Nephron (organoid): ENCODE measurements around the gene MALRD1.
A peak's percentile ranks its signal among the peaks of the same experiment; 100 is the strongest.

Source experiments
- H3K27ac Mint-ChIP-seq, 3 experiments: 2 replicates each; pipeline ENCODE4 v1.8.0; 2020; ENCODE audit warnings: mixed read lengths in 3 of 3, mild to moderate bottlenecking in 2 of 3, moderate library complexity in 1 of 3
- H3K27me3 Mint-ChIP-seq: 2 replicates; pipeline ENCODE4 v1.8.0; 2021; ENCODE audit warnings: low read depth, mild to moderate bottlenecking, moderate library complexity, mixed read lengths
- H3K36me3 Mint-ChIP-seq: 2 replicates; pipeline ENCODE4 v1.8.0; 2020; ENCODE audit warnings: low read depth, mixed read lengths
- H3K4me1 Mint-ChIP-seq: 2 replicates; pipeline ENCODE4 v1.8.0; 2020; ENCODE audit warnings: mixed read lengths
- H3K4me3 Mint-ChIP-seq, 3 experiments: 2 replicates each; pipeline ENCODE4 v1.8.0; 2020; ENCODE audit warnings: mild to moderate bottlenecking in 3 of 3, mixed read lengths in 3 of 3, moderate library complexity in 2 of 3
- H3K9me3 Mint-ChIP-seq: 2 replicates; pipeline ENCODE4 v1.8.0; 2020; ENCODE audit warnings: mixed read lengths
- CTCF ChIP-seq, 3 experiments: fragments of 200-600 bp; sonication (generic); IDR thresholded peaks; one replicate each; pipeline ENCODE4 v1.5.0; 2021; ENCODE audit warnings: antibody characterized with exemption in 3 of 3; ENCODE audit not compliant: unreplicated experiment in 3 of 3

MALRD1 gene

GRCh38 chr10:19048489-19048888, at the start of gene MALRD1:
Gene MALRD1, plus strand, starts transcription at chr10:19048801. Its CDS starts 138 bp downstream, at chr10:19048939.
- H3K27ac Mint-ChIP-seq: peak within 1 kb of the TSS in 1 of 3 experiments; percentile 36
- no peak within 1 kb of the TSS for H3K4me3 Mint-ChIP-seq
- H3K27me3 Mint-ChIP-seq: no peaks in the 10 kb centered on the region

GRCh38 chr10:19003341-19003740, 45.3 kb upstream of the MALRD1 start:
- peaks cover 7% of the 10 kb centered on the region for H3K9me3 Mint-ChIP-seq
- peaks cover 6% of the 10 kb centered on the region for H3K27me3 Mint-ChIP-seq
- H3K27ac Mint-ChIP-seq: no peak overlapping the region
- H3K4me1 Mint-ChIP-seq: no peaks in the 10 kb centered on the region
- no peak overlapping the region for H3K4me3 Mint-ChIP-seq
- no peak for TF ChIP-seq CTCF (IDR thresholded peaks at IDR 0.05; ENCODE audit: unreplicated experiment in 3 of 3)
- no peaks in the 10 kb centered on the region for H3K36me3 Mint-ChIP-seq

More at GRCh38 chr10:19048489-19048888, at the start of gene MALRD1:
- H3K36me3 Mint-ChIP-seq: no peaks in the 10 kb centered on the region
- TF ChIP-seq CTCF (IDR thresholded peaks at IDR 0.05; ENCODE audit: unreplicated experiment in 3 of 3): no peak
- no peaks in the 10 kb centered on the region for H3K9me3 Mint-ChIP-seq
- H3K4me1 Mint-ChIP-seq: peaks cover 8% of the 10 kb centered on the region

GRCh38 chr10:19012111-19012510, 36.5 kb upstream of the MALRD1 start:
- H3K4me1 Mint-ChIP-seq: no peaks in the 10 kb centered on the region
- no peak overlapping the region for H3K4me3 Mint-ChIP-seq
- H3K27me3 Mint-ChIP-seq: peaks cover 5% of the 10 kb centered on the region
- TF ChIP-seq CTCF (IDR thresholded peaks at IDR 0.05; ENCODE audit: unreplicated experiment in 3 of 3): no peak
- H3K27ac Mint-ChIP-seq: no peak overlapping the region
- H3K9me3 Mint-ChIP-seq: peaks cover 16% of the 10 kb centered on the region
- H3K36me3 Mint-ChIP-seq: no peaks in the 10 kb centered on the region

GRCh38 chr10:19014034-19014433, 34.6 kb upstream of the MALRD1 start:
- Mint-ChIP-seq H3K4me1 (no peaks in the 10 kb centered on the region), H3K27me3 (peaks cover 5% of the 10 kb centered on the region), H3K27ac (no peak overlapping the region), H3K9me3 (peaks cover 13% of the 10 kb centered on the region), H3K36me3 (no peaks in the 10 kb centered on the region), H3K4me3 (no peak overlapping the region)
- no peak for TF ChIP-seq CTCF (IDR thresholded peaks at IDR 0.05; ENCODE audit: unreplicated experiment in 3 of 3)

- H3K4me1 Mint-ChIP-seq: no peaks in the 10 kb centered on the region
- no peaks in the 10 kb centered on the region for H3K36me3 Mint-ChIP-seq
Measured at GRCh38 chr10:19014498-19014897, 34.1 kb upstream of the MALRD1 start.

More at GRCh38 chr10:19014498-19014897, 34.1 kb upstream of the MALRD1 start:
- Mint-ChIP-seq H3K27me3 (peaks cover 5% of the 10 kb centered on the region), H3K4me3 (no peak overlapping the region), H3K27ac (no peak overlapping the region), H3K9me3 (peaks cover 13% of the 10 kb centered on the region)
- TF ChIP-seq CTCF (IDR thresholded peaks at IDR 0.05; ENCODE audit: unreplicated experiment in 3 of 3): no peak
